GM12891 (cell line): Measurements from ENCODE around the gene ZFPM1.

Source experiments
- PAX5 ChIP-seq: IDR thresholded peaks from 2 replicates; pipeline ENCODE4 v1.6.1; 2011; ENCODE audit warnings: low read length, moderate library complexity, mild to moderate bottlenecking; ENCODE audit not compliant: insufficient read depth, severe bottlenecking
- POLR2A ChIP-seq: IDR thresholded peaks from 2 replicates; pipeline ENCODE4 v1.6.1; 2011; ENCODE audit warnings: low read depth, low read length, control low read depth
- POLR2AphosphoS5 ChIP-seq: IDR thresholded peaks from 2 replicates; pipeline ENCODE4 v1.6.1; 2011; ENCODE audit warnings: low read depth, low read length, control low read depth
- POU2F2 ChIP-seq: IDR thresholded peaks from 2 replicates; pipeline ENCODE4 v1.6.1; 2011; ENCODE audit warnings: low read depth, mild to moderate bottlenecking, control low read depth, low read length, moderate library complexity
- SPI1 ChIP-seq: IDR thresholded peaks from 2 replicates; pipeline ENCODE4 v1.6.1; 2011; ENCODE audit warnings: low read depth, low read length, control low read depth
- TAF1 ChIP-seq: IDR thresholded peaks from 2 replicates; pipeline ENCODE4 v1.6.1; 2011; ENCODE audit warnings: low read depth, low read length, control low read depth

DNA sequence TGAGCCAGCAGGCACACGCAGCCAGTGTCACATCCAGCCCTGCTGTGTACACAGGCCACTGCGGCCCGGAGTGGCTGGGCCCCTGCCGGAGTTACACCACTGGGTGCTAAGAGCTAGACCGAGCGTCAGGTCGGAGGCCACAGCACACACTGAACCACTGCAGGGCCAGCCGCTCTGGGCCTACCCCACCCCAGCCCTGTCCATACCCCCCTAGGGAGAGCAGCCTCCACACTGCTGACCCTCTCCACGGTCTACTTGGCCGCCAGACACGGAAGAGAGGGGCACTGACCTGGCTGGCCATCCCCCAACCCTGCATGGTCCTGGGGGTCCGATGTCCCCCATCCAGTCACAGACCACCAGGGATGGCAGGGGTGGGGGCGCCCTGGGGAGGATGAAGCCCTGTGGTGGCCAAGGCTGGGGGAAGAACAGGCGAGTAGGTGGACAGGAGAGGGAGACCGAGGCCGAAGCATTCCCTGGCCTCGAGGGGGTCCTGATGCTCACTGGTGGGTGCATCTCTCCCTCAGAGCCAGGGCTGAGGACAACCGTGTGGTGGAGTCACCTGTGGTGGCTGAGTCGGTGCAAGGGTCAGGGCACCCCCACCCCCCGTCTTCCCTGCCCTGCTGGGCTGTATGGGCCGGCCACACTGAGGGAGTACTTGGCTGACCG, 82.2 kb downstream of the ZFPM1 start:
- TF ChIP-seq TAF1 (no peak), POLR2A (no peak), POLR2AphosphoS5 (no peak), SPI1 (no peak), PAX5 (no peak), POU2F2 (no peak)
